ENCODE results near the gene FAM50B. TPM values are rescaled to one million over a fixed set of nuclear protein-coding genes. Genes with fewer than 3 reads are reported as not detected.

The FAM50B gene
- total and polyA plus RNA-seq, 2 of the 13 experiments (the other 11 are each of a cell fraction or from before 2014, with no cell fraction given) = 0.05 TPM; not detected in 1

DNA sequence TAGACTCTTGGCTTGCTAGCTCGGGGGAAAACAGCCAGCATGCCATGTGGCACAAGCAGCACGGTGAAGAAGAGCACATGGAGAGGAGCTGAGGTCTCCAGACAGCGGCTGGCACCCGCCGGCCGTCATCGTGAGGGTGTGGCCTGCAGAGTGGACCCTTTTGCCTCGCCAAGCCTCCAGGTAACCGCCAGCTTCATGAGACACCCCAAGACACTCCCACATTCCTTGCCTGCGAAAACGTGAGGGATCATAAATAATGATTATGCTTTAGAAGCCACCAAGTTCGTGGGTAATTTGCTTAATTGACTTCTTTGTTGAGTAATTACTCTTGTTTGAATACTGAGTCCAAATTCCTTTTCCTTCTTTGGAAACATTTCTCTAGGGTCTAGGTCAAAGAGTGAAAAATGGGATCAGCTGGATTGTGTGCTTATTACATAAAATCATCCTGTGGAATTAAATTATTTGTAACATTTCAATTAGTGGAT is 23.2 kb downstream of the FAM50B start (continued):
- TF ChIP-seq, protein P1, sequence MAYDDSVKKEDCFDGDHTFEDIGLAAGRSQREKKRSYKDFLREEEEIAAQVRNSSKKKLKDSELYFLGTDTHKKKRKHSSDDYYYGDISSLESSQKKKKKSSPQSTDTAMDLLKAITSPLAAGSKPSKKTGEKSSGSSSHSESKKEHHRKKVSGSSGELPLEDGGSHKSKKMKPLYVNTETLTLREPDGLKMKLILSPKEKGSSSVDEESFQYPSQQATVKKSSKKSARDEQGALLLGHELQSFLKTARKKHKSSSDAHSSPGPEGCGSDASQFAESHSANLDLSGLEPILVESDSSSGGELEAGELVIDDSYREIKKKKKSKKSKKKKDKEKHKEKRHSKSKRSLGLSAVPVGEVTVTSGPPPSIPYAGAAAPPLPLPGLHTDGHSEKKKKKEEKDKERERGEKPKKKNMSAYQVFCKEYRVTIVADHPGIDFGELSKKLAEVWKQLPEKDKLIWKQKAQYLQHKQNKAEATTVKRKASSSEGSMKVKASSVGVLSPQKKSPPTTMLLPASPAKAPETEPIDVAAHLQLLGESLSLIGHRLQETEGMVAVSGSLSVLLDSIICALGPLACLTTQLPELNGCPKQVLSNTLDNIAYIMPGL (CRISPR knock-in tag; IDR thresholded peaks at IDR 0.05; ENCODE audit: borderline replicate concordance in 1 of 2, low read depth in 1 of 2) = peak in 1 of 2 experiments; percentile 23; a peak in 1 of 4 replicates
- TF ChIP-seq, protein P2, sequence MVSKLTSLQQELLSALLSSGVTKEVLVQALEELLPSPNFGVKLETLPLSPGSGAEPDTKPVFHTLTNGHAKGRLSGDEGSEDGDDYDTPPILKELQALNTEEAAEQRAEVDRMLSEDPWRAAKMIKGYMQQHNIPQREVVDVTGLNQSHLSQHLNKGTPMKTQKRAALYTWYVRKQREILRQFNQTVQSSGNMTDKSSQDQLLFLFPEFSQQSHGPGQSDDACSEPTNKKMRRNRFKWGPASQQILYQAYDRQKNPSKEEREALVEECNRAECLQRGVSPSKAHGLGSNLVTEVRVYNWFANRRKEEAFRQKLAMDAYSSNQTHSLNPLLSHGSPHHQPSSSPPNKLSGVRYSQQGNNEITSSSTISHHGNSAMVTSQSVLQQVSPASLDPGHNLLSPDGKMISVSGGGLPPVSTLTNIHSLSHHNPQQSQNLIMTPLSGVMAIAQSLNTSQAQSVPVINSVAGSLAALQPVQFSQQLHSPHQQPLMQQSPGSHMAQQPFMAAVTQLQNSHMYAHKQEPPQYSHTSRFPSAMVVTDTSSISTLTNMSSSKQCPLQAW (CRISPR knock-in tag; IDR thresholded peaks at IDR 0.05) = 0 out of 2 replicates have a peak, but pooled peaks have one; percentile 52
- TF ChIP-seq PAX8 (CRISPR knock-in tag; IDR thresholded peaks at IDR 0.05; ENCODE audit: borderline replicate concordance) (0 out of 2 replicates have a peak, but pooled peaks have one; percentile 68), ZFP1 (CRISPR knock-in tag; IDR thresholded peaks at IDR 0.05) (no peak), ZSCAN9 (CRISPR knock-in tag; IDR thresholded peaks at IDR 0.05; ENCODE audit: borderline replicate concordance) (no peak), YEATS4 (CRISPR knock-in tag; IDR thresholded peaks at IDR 0.05; ENCODE audit: borderline replicate concordance) (no peak), KLF9 (CRISPR knock-in tag; IDR thresholded peaks at IDR 0.05; ENCODE audit: low read depth) (no peak), RXRB (CRISPR knock-in tag; IDR thresholded peaks at IDR 0.05; ENCODE audit: borderline replicate concordance) (0 out of 2 replicates have a peak, but pooled peaks have one; percentile 13), MXD4 (CRISPR knock-in tag; IDR thresholded peaks at IDR 0.05) (no peak), NCOR1 (IDR thresholded peaks at IDR 0.05; ENCODE audit: borderline replicate concordance, low read length) (peak; percentile 71; the same call in 1 of the 2 replicates), GATAD2A (CRISPR knock-in tag; IDR thresholded peaks at IDR 0.05) (peak; percentile 50; the same call in 1 of the 2 replicates), ZMYM4 (CRISPR knock-in tag; IDR thresholded peaks at IDR 0.05) (peak; percentile 59; the same call in 1 of the 2 replicates)
- TF ChIP-seq, protein P3, sequence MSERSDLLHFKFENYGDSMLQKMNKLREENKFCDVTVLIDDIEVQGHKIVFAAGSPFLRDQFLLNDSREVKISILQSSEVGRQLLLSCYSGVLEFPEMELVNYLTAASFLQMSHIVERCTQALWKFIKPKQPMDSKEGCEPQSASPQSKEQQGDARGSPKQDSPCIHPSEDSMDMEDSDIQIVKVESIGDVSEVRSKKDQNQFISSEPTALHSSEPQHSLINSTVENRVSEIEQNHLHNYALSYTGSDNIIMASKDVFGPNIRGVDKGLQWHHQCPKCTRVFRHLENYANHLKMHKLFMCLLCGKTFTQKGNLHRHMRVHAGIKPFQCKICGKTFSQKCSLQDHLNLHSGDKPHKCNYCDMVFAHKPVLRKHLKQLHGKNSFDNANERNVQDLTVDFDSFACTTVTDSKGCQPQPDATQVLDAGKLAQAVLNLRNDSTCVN (CRISPR knock-in tag; IDR thresholded peaks at IDR 0.05; ENCODE audit: borderline replicate concordance) = no peak
- TF ChIP-seq, protein P4, sequence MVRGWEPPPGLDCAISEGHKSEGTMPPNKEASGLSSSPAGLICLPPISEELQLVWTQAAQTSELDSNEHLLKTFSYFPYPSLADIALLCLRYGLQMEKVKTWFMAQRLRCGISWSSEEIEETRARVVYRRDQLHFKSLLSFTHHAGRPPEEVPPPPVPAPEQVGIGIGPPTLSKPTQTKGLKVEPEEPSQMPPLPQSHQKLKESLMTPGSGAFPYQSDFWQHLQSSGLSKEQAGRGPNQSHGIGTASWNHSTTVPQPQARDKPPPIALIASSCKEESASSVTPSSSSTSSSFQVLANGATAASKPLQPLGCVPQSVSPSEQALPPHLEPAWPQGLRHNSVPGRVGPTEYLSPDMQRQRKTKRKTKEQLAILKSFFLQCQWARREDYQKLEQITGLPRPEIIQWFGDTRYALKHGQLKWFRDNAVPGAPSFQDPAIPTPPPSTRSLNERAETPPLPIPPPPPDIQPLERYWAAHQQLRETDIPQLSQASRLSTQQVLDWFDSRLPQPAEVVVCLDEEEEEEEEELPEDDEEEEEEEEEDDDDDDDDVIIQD (CRISPR knock-in tag; IDR thresholded peaks at IDR 0.05; ENCODE audit: low read depth) = peak; percentile 53
- TF ChIP-seq, protein P5, sequence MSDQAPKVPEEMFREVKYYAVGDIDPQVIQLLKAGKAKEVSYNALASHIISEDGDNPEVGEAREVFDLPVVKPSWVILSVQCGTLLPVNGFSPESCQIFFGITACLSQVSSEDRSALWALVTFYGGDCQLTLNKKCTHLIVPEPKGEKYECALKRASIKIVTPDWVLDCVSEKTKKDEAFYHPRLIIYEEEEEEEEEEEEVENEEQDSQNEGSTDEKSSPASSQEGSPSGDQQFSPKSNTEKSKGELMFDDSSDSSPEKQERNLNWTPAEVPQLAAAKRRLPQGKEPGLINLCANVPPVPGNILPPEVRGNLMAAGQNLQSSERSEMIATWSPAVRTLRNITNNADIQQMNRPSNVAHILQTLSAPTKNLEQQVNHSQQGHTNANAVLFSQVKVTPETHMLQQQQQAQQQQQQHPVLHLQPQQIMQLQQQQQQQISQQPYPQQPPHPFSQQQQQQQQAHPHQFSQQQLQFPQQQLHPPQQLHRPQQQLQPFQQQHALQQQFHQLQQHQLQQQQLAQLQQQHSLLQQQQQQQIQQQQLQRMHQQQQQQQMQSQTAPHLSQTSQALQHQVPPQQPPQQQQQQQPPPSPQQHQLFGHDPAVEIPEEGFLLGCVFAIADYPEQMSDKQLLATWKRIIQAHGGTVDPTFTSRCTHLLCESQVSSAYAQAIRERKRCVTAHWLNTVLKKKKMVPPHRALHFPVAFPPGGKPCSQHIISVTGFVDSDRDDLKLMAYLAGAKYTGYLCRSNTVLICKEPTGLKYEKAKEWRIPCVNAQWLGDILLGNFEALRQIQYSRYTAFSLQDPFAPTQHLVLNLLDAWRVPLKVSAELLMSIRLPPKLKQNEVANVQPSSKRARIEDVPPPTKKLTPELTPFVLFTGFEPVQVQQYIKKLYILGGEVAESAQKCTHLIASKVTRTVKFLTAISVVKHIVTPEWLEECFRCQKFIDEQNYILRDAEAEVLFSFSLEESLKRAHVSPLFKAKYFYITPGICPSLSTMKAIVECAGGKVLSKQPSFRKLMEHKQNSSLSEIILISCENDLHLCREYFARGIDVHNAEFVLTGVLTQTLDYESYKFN (CRISPR knock-in tag; conservative IDR thresholded peaks at IDR 0.05) = peak; percentile 67
- TF ChIP-seq, protein P6, sequence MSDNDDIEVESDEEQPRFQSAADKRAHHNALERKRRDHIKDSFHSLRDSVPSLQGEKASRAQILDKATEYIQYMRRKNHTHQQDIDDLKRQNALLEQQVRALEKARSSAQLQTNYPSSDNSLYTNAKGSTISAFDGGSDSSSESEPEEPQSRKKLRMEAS (IDR thresholded peaks at IDR 0.05) = peak; percentile 60; the same call in 1 of the 2 replicates
- TF ChIP-seq, protein P7, sequence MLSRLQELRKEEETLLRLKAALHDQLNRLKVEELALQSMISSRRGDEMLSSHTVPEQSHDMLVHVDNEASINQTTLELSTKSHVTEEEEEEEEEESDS (CRISPR knock-in tag; IDR thresholded peaks at IDR 0.05; ENCODE audit: borderline replicate concordance) = no peak
- TF ChIP-seq, protein P8, sequence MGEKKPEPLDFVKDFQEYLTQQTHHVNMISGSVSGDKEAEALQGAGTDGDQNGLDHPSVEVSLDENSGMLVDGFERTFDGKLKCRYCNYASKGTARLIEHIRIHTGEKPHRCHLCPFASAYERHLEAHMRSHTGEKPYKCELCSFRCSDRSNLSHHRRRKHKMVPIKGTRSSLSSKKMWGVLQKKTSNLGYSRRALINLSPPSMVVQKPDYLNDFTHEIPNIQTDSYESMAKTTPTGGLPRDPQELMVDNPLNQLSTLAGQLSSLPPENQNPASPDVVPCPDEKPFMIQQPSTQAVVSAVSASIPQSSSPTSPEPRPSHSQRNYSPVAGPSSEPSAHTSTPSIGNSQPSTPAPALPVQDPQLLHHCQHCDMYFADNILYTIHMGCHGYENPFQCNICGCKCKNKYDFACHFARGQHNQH (CRISPR knock-in tag; IDR thresholded peaks at IDR 0.05) = no peak

All from HepG2 (cell line).